OCI-LY3 (cell line): ENCODE results near the gene GMIP.

Source experiments
- H2AFZ ChIP-seq: fragments of 200-600, 300-600 bp; shearing (Covaris generic); 2 replicates; pipeline ENCODE4 v1.6.0; 2014; ENCODE audit warnings: antibody characterized with exemption, low read depth, low read length
- H3K27ac ChIP-seq: fragments of 200-600, 300-600 bp; sonication (generic); 2 replicates; pipeline ENCODE4 v1.5.1; 2014; ENCODE audit warnings: mild to moderate bottlenecking, low read length, moderate library complexity, mixed read lengths
- H3K27me3 ChIP-seq: fragments of 200-600, 300-600 bp; sonication (generic); 2 replicates; pipeline ENCODE4 v1.6.1; 2014; ENCODE audit warnings: low read depth, low read length, mixed read lengths
- H3K36me3 ChIP-seq: fragments of 200-600, 300-600 bp; sonication (generic); replicated peaks from 2 replicates; pipeline ENCODE3; 2014; ENCODE audit warnings: low read depth, low read length, mixed read lengths
- H3K4me1 ChIP-seq: fragments of 300-600, 200-600 bp; sonication (generic); 2 replicates; pipeline ENCODE4 v1.6.1; 2014; ENCODE audit warnings: low read length, mixed read lengths
- H3K4me2 ChIP-seq: fragments of 200-600, 300-600 bp; sonication (generic); 2 replicates; pipeline ENCODE4 v1.6.1; 2014; ENCODE audit warnings: low read length, mixed read lengths
- H3K4me3 ChIP-seq: fragments of 300-600, 200-600 bp; sonication (generic); 2 replicates; pipeline ENCODE4 v1.5.1; 2014; ENCODE audit warnings: antibody characterized with exemption, mild to moderate bottlenecking, low read length, moderate library complexity
- H3K79me2 ChIP-seq: fragments of 300-600, 200-600 bp; shearing (Covaris generic); 2 replicates; pipeline ENCODE4 v1.6.1; 2014; ENCODE audit warnings: mild to moderate bottlenecking, low read length, mixed read lengths
- H3K9ac ChIP-seq: fragments of 300-600, 200-600 bp; shearing (Covaris generic); 2 replicates; pipeline ENCODE4 v1.6.0; 2014; ENCODE audit warnings: mild to moderate bottlenecking, low read length, moderate library complexity
- H3K9me3 ChIP-seq: fragments of 200-600, 300-600 bp; shearing (Covaris generic); 2 replicates; pipeline ENCODE4 v1.6.1; 2014; ENCODE audit warnings: low read length, mixed read lengths; ENCODE audit not compliant: insufficient read depth
- H4K20me1 ChIP-seq: fragments of 200-600, 300-600 bp; sonication (generic); 2 replicates; pipeline ENCODE4 v1.6.1; 2016; ENCODE audit warnings: low read length, mixed read lengths; ENCODE audit not compliant: insufficient read depth
- CTCF ChIP-seq: fragments of 200-600, 300-600 bp; sonication (generic); IDR thresholded peaks from 2 replicates; pipeline ENCODE4 v1.5.1; 2014; ENCODE audit warnings: antibody characterized with exemption, low read length, low read depth
- EZH2phosphoT487 ChIP-seq: fragments of 200-600 bp; shearing (Covaris generic); IDR thresholded peaks from 2 replicates; pipeline ENCODE4 v1.6.1; 2018; ENCODE audit warnings: antibody characterized with exemption, mixed run types, low read depth

Gene GMIP

DNA sequence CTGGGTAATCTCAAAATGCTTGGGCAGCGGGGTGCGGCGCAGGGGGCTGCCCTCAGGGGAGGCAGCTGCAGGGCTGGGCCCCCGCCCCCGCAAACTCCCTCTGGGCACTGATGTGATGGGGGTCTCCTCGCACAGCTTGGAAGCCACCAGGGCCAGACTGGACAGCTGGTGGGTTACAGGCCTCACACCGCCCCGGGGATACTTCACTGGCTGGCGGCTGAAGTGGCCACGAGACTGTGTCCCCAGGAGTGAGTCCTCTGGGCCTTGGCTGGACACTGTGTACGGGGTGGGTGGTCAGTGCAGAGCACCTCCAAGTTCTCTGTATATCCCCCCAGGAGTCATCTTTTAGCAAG, 13.4 kb downstream of the GMIP start:
- 0 out of 2 replicates have a peak, but pooled peaks cover 5% of the 10 kb centered on the region for H3K4me1 ChIP-seq
- no peak overlapping the region for H2AFZ ChIP-seq
- no peak overlapping the region for H3K27ac ChIP-seq
- H4K20me1 ChIP-seq: 0 out of 2 replicates have a peak, but pooled peaks cover 6% of the 10 kb centered on the region
- H3K4me3 ChIP-seq: no peak overlapping the region
- peaks cover 50% of the 10 kb centered on the region for H3K36me3 ChIP-seq
- H3K27me3 ChIP-seq: no peaks in the 10 kb centered on the region
- no peaks in the 10 kb centered on the region for H3K79me2 ChIP-seq
- H3K4me2 ChIP-seq: no peak overlapping the region
- H3K9ac ChIP-seq: no peak overlapping the region
- TF ChIP-seq EZH2phosphoT487: no peak
- TF ChIP-seq CTCF: no peak
- no peaks in the 10 kb centered on the region for H3K9me3 ChIP-seq

DNA sequence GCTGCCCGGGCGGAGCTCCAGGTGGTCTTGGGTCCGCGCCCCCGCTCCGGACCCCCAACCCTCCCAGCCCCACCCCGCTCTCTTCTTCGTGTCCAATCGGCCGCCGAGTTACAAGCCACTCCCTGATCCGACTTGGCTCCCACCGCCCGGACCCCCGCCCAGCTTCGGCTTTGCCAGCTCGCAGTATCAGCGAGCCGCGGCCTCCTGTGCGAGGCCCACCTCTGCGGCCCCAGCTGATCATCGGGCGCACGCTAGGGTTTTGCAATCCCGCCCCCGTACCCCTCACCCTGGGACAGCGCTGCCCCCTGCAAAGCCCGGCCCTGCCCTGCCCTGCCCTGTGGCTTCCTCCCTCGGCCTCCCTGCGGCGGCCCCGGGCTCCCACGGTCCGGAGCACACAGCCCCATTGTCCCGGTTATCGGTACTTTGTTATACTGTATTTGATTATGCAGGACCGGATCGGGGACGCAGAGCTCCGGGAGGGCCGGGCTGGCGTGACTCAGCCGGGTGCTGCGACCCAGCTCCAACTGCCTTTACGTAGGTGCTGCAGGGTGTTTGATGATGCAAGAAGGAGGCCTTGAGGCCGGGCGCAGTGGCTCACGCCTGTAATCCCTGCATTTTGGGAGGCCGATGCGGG, 14.8 kb downstream of the GMIP start:
- Histone ChIP-seq H3K9ac (peak overlapping the region; percentile 14; the same call in 1 of the 2 replicates), H3K4me3 (peak overlapping the region; percentile 77), H3K27me3 (no peaks in the 10 kb centered on the region), H3K4me1 (0 out of 2 replicates have a peak, but pooled peaks cover 5% of the 10 kb centered on the region), H2AFZ (no peak overlapping the region), H4K20me1 (no peaks in the 10 kb centered on the region), H3K27ac (no peak overlapping the region), H3K9me3 (no peaks in the 10 kb centered on the region), H3K36me3 (peaks cover 40% of the 10 kb centered on the region), H3K4me2 (peak overlapping the region; percentile 55), H3K79me2 (no peaks in the 10 kb centered on the region)
- TF ChIP-seq EZH2phosphoT487 (no peak), CTCF (no peak)

GRCh38 chr19:19627621-19628500, 15.6 kb downstream of the GMIP start, which contains the start of gene LPAR2:
TSS of gene LPAR2 (minus strand) at chr19:19628220. CDS start at chr19:19627275, 945 bp downstream.
- Histone ChIP-seq H3K27ac (no peak within 1 kb of the TSS), H3K9me3 (no peaks in the 10 kb centered on the region), H3K79me2 (no peaks in the 10 kb centered on the region), H3K36me3 (peaks cover 34% of the 10 kb centered on the region), H4K20me1 (no peaks in the 10 kb centered on the region), H3K4me1 (0 out of 2 replicates have a peak, but pooled peaks cover 5% of the 10 kb centered on the region), H2AFZ (no peak within 1 kb of the TSS), H3K4me2 (peak within 1 kb of the TSS; percentile 55), H3K4me3 (peak within 1 kb of the TSS; percentile 77), H3K27me3 (no peaks in the 10 kb centered on the region), H3K9ac (peak within 1 kb of the TSS; percentile 65)
- TF ChIP-seq CTCF (no peak), EZH2phosphoT487 (no peak)
